HepG2 (cell line): ENCODE data around the gene RFC1. TPM values are rescaled to one million over a fixed set of nuclear protein-coding genes. Genes with fewer than 3 reads are reported as not detected.

ENCODE experiments used
- BATF2 ChIP-seq: sonication (generic); formaldehyde crosslinking; IDR thresholded peaks from 2 replicates; pipeline ENCODE4 v1.8.0; 2022; ENCODE audit warnings: mild to moderate bottlenecking, missing genetic modification reagents, moderate library complexity
- BCL6 ChIP-seq: IDR thresholded peaks from 2 replicates; pipeline ENCODE4 v1.6.1; 2016; ENCODE audit warnings: missing genetic modification reagents, missing compliant biosample characterization
- HINFP ChIP-seq: sonication (generic); formaldehyde crosslinking; IDR thresholded peaks from 2 replicates; pipeline ENCODE4 v1.4.0; 2020; ENCODE audit warnings: low read depth, mild to moderate bottlenecking, missing genetic modification reagents
- HNF1B ChIP-seq: sonication (generic); formaldehyde crosslinking; IDR thresholded peaks from 2 replicates; pipeline ENCODE4 v1.5.1; 2020; ENCODE audit warnings: mild to moderate bottlenecking, moderate library complexity, missing genetic modification reagents
- HNF4G ChIP-seq, 2 experiments: sonication (generic) in 1 of 2; formaldehyde crosslinking in 1 of 2; IDR thresholded peaks; 2 replicates each; pipeline versions ENCODE4 v1.4.0 to v1.6.1; 2011 to 2020; ENCODE audit warnings: borderline replicate concordance in 2 of 2, low read depth in 2 of 2, mild to moderate bottlenecking in 2 of 2, low read length in 1 of 2, missing genetic modification reagents in 1 of 2, moderate library complexity in 1 of 2
- KDM3A ChIP-seq: IDR thresholded peaks from 2 replicates; pipeline ENCODE4 v1.6.1; 2018; ENCODE audit warnings: low read depth, missing compliant biosample characterization
- KLF12 ChIP-seq: sonication (generic); formaldehyde crosslinking; IDR thresholded peaks from 2 replicates; pipeline ENCODE4 v1.4.0; 2020; ENCODE audit warnings: missing genetic modification reagents, borderline replicate concordance
- MIER2 ChIP-seq: IDR thresholded peaks from 2 replicates; pipeline ENCODE4 v1.6.1; 2016; ENCODE audit warnings: missing biosample characterization, missing genetic modification reagents
- NFE2L1 ChIP-seq: sonication (generic); formaldehyde crosslinking; IDR thresholded peaks from 2 replicates; pipeline ENCODE4 v1.4.0; 2020; ENCODE audit warnings: missing genetic modification reagents, mild to moderate bottlenecking, borderline replicate concordance
- PATZ1 ChIP-seq: sonication (generic); formaldehyde crosslinking; IDR thresholded peaks from 2 replicates; pipeline ENCODE4 v1.4.0; 2020; ENCODE audit warnings: missing genetic modification reagents
- RERE ChIP-seq: IDR thresholded peaks from 2 replicates; pipeline ENCODE4 v1.6.1; 2016; ENCODE audit warnings: low read depth, missing genetic modification reagents, missing compliant biosample characterization
- ZBTB34 ChIP-seq: sonication (generic); formaldehyde crosslinking; IDR thresholded peaks from 2 replicates; pipeline ENCODE4 v1.8.0; 2022; ENCODE audit warnings: mild to moderate bottlenecking, missing genetic modification reagents
- ZEB1 ChIP-seq: IDR thresholded peaks from 2 replicates; pipeline ENCODE4 v1.6.1; 2012; ENCODE audit warnings: mild to moderate bottlenecking, low read depth, inconsistent platforms; ENCODE audit not compliant: insufficient replicate concordance
- polyA plus RNA-seq, 8 experiments: library from polyadenylated mRNA; depleted of rRNA in 3 of 8; stranded (reverse) in 7 of 8; unstranded in 1 of 8; fragments of >200 nt; fragmentation: Illumina TruSeq in 4 of 8; extraction: Trizol in 4 of 8; gene quantifications; 2 replicates each; pipeline versions ENCODE4 v1.2.1 to v1.2.3, GENCODE V29; 2011 to 2016; ENCODE audit warnings: low read depth in 4 of 8, missing spikeins in 1 of 8, mixed read lengths in 1 of 8; ENCODE audit not compliant: insufficient read depth in 1 of 8
- total RNA-seq, 5 experiments: library from RNA; depleted of rRNA; stranded (reverse); fragments of >200 nt; fragmentation: Illumina TruSeq; extraction: Trizol; gene quantifications; 2 replicates each; pipeline ENCODE4 v1.2.3, GENCODE V29; 2016; ENCODE audit warnings: low read depth in 1 of 5

The RFC1 gene
- total and polyA plus RNA-seq, 2 of the 13 experiments (the other 11 are each of a cell fraction or from before 2014, with no cell fraction given) = 15.9 to 78.8 TPM

- TF ChIP-seq RERE (CRISPR knock-in tag) = peak; percentile 77; the same call in 1 of the 2 replicates
- peak; percentile 93 for TF ChIP-seq HINFP (CRISPR knock-in tag)
- peak; percentile 6; the same call in 1 of the 2 replicates for TF ChIP-seq HNF4G (IDR thresholded peaks at IDR 0.05; ENCODE audit: borderline replicate concordance, low read depth, low read length)
- TF ChIP-seq HNF4G (CRISPR knock-in tag; IDR thresholded peaks at IDR 0.05; ENCODE audit: borderline replicate concordance, low read depth) = no peak
- TF ChIP-seq ZBTB34 = peak; percentile 91
- TF ChIP-seq ZEB1 = peak; percentile 91
- peak; percentile 60 for TF ChIP-seq HNF1B
- peak; percentile 71 for TF ChIP-seq PATZ1 (CRISPR knock-in tag)
- TF ChIP-seq KLF12 (CRISPR knock-in tag) = peak; percentile 79; the same call in 1 of the 2 replicates
- peak; percentile 62 for TF ChIP-seq BCL6 (CRISPR knock-in tag)
- peak; percentile 73 for TF ChIP-seq MIER2 (CRISPR knock-in tag)
- TF ChIP-seq NFE2L1 (CRISPR knock-in tag) = 0 out of 2 replicates have a peak, but pooled peaks have one; percentile 25
- peak; percentile 93 for TF ChIP-seq BATF2 (CRISPR knock-in tag)
- peak; percentile 64; the same call in 1 of the 2 replicates for TF ChIP-seq KDM3A
Observed at GRCh38 chr4:39365830-39366771, at the start of gene RFC1 (continued).
